ENCODE measurements around the gene VDR.

VDR gene

DNA sequence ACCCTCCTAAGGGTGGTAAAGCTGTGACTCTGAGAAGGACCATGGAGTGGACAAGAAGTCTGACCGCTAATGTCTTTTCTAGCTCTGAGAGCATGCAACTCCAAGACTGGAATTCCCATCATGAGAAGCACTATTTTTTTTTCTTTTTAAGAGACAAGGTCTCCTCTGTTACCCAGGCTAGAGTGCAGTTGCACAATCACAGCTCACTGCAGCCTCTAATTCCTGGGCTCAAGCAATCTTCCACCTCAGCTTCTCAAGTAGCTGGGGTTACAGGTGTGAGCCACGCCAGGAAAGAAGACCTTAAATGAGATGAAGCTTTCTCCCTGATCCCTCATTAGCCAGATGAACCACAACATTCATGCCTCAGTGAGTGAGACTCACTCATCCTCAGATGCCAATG lies 19.2 kb downstream of the VDR start:
- Histone ChIP-seq H3K4me3 (ENCODE audit: low read depth in 1 of 2, low read length in 2 of 2) (peak overlapping the region in 1 of 2 donors; percentile 36), H3K36me3 (ENCODE audit: control insufficient read depth in 1 of 2, insufficient read depth in 2 of 2, low read length in 2 of 2) (peaks cover 0 to 11% of the 10 kb centered on the region in 2 donors), H3K9me3 (ENCODE audit: control insufficient read depth in 1 of 2, low read length in 2 of 2) (no peaks in the 10 kb centered on the region), H3K27me3 (ENCODE audit: control insufficient read depth in 1 of 2, insufficient read depth in 2 of 2, low read length in 2 of 2) (no peaks in the 10 kb centered on the region), H3K4me1 (ENCODE audit: control insufficient read depth in 1 of 2, insufficient read depth in 2 of 2, low read length in 2 of 2) (peaks cover 67 to 87% of the 10 kb centered on the region in 2 donors), H3K9ac (ENCODE audit: low read depth in 1 of 2, low read length in 2 of 2) (no peak overlapping the region), H3K27ac (ENCODE audit: low read depth, low read length) (no peak overlapping the region)

DNA sequence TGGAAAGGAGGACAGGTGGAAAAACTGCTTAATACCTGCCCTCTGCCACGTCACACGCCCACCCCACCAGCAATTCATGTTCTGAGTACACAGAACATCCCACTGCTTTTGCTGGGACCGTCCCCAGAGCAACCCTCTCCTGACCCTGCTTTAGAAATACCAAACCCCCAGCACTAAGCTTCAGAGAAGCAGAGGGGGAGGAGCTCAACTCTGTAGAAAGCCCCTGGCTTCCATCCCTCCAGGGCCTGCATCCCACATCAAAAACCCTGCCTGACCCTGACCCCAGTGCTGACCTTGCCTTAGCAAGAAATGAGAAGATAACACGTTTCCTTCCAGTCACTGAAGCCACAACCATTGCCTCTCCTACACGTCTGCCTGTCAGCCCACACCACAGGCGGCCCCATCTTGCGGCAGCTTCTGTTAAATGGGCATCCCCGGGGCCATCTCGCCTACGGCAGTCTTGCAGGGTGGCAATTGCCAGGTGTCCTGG lies 19.7 kb downstream of the VDR start:
- H3K4me3 ChIP-seq (ENCODE audit: low read depth in 1 of 2, low read length in 2 of 2): peak overlapping the region in 1 of 2 donors; percentile 36
- no peak overlapping the region for H3K27ac ChIP-seq (ENCODE audit: low read depth, low read length)
- H3K27me3 ChIP-seq (ENCODE audit: control insufficient read depth in 1 of 2, insufficient read depth in 2 of 2, low read length in 2 of 2): no peaks in the 10 kb centered on the region
- peaks cover 67 to 88% of the 10 kb centered on the region in 2 donors for H3K4me1 ChIP-seq (ENCODE audit: control insufficient read depth in 1 of 2, insufficient read depth in 2 of 2, low read length in 2 of 2)
- peak overlapping the region in 1 of 2 donors; percentile 50 for H3K9ac ChIP-seq (ENCODE audit: low read depth in 1 of 2, low read length in 2 of 2)
- H3K36me3 ChIP-seq (ENCODE audit: control insufficient read depth in 1 of 2, insufficient read depth in 2 of 2, low read length in 2 of 2): peaks cover 5 to 11% of the 10 kb centered on the region in 2 donors
- no peaks in the 10 kb centered on the region for H3K9me3 ChIP-seq (ENCODE audit: control insufficient read depth in 1 of 2, low read length in 2 of 2)

DNA sequence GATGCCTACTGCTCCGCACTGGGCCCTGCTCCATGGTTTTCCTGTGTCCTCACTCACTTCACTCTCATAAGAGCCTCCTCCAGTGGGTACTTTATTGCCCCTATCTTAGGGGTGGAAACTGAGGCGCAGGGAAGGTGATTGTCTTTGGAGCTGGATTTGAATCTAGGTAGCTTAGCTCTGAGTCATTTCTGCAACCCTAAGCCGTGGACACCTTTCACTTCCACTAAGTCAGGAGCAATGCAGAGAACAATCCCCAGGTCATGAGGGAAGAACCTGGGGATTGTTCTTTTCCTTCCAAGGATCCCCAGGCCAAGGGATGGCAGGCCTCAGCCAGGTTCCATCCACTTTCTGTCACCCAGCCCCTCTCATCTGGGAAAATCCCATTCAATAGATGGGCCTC lies 20.3 kb downstream of the VDR start:
- Histone ChIP-seq H3K9me3 (ENCODE audit: control insufficient read depth in 1 of 2, low read length in 2 of 2) (no peaks in the 10 kb centered on the region), H3K27ac (ENCODE audit: low read depth, low read length) (no peak overlapping the region), H3K36me3 (ENCODE audit: control insufficient read depth in 1 of 2, insufficient read depth in 2 of 2, low read length in 2 of 2) (peaks cover 7 to 15% of the 10 kb centered on the region in 2 donors), H3K9ac (ENCODE audit: low read depth in 1 of 2, low read length in 2 of 2) (peak overlapping the region; percentile 50 to 65), H3K4me1 (ENCODE audit: control insufficient read depth in 1 of 2, insufficient read depth in 2 of 2, low read length in 2 of 2) (peaks cover 67 to 87% of the 10 kb centered on the region in 2 donors), H3K27me3 (ENCODE audit: control insufficient read depth in 1 of 2, insufficient read depth in 2 of 2, low read length in 2 of 2) (no peaks in the 10 kb centered on the region), H3K4me3 (ENCODE audit: low read depth in 1 of 2, low read length in 2 of 2) (no peak overlapping the region)

DNA sequence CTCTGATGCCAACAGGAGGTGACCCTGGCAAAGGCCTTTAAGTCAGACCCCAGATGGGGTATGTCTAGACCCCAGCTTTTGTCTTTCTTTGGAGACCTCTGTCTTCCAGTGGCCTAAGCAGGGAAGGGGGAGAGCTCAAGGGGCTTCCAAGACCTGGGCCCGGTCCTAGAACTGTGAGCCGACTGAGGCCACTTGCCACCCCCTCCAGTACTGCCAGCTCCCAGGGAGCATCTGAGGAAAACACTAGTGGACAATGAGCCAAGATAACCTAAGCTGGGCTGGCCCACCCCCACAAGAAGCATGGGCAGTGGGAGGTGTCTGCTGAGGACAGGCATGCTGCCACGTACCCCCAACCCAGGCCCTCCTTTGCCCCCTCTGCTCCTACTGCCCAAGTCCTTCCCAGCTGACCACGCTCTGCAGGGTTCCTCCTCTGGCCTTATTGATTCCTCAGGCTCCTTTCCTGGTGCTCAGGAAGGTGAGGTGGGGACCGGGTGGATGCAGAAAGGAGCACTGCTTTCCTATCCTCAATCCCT lies 21.1 kb downstream of the VDR start:
- peaks cover 8 to 21% of the 10 kb centered on the region in 2 donors for H3K36me3 ChIP-seq (ENCODE audit: control insufficient read depth in 1 of 2, insufficient read depth in 2 of 2, low read length in 2 of 2)
- peak overlapping the region; percentile 46 for H3K27ac ChIP-seq (ENCODE audit: low read depth, low read length)
- peak overlapping the region; percentile 57 to 66 for H3K4me3 ChIP-seq (ENCODE audit: low read depth in 1 of 2, low read length in 2 of 2)
- H3K9me3 ChIP-seq (ENCODE audit: control insufficient read depth in 1 of 2, low read length in 2 of 2): no peaks in the 10 kb centered on the region
- no peaks in the 10 kb centered on the region for H3K27me3 ChIP-seq (ENCODE audit: control insufficient read depth in 1 of 2, insufficient read depth in 2 of 2, low read length in 2 of 2)
- H3K4me1 ChIP-seq (ENCODE audit: control insufficient read depth in 1 of 2, insufficient read depth in 2 of 2, low read length in 2 of 2): peaks cover 65 to 83% of the 10 kb centered on the region in 2 donors
- peak overlapping the region; percentile 50 to 65 for H3K9ac ChIP-seq (ENCODE audit: low read depth in 1 of 2, low read length in 2 of 2)

DNA sequence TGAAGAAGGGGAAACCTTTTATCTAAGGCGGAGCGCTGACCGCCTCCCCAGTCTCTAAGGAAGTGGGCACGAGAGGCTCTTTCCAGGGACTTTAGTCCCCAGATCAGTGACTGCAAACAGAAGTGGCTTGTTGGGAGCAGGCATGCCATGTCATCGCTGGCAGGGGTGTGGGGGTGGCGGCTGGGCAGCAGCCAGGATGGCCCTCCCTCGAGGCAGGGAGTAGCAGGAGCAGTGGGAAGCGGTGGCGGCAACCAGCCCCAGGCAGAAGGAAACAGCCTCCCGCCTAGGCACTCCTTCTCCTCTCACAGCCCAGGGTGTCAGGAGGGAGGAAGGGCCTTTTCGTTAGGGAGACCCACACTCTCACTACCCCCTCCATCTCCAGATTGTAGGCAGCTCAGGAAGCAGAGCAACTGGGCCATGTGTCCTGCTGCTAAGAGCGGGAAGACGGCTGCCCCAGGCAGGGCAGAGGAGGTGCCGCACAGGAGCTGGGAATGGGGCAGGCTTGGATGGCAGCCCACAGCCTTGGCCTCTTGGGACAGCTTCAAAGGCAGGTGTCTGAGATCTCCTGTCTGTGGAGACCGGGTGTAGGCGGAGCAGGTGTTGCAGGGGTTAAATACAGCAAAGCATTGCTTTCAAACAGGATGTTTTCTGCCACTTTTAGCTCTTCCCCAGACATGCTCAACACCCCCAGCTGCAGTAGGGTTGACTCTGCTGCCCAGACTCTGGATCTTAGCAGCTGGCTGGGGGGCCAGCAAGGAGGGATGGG lies 21.8 kb downstream of the VDR start:
- Histone ChIP-seq H3K9me3 (ENCODE audit: control insufficient read depth in 1 of 2, low read length in 2 of 2) (no peaks in the 10 kb centered on the region), H3K27ac (ENCODE audit: low read depth, low read length) (peak overlapping the region; percentile 46), H3K36me3 (ENCODE audit: control insufficient read depth in 1 of 2, insufficient read depth in 2 of 2, low read length in 2 of 2) (peaks cover 16 to 29% of the 10 kb centered on the region in 2 donors), H3K4me1 (ENCODE audit: control insufficient read depth in 1 of 2, insufficient read depth in 2 of 2, low read length in 2 of 2) (peaks cover 58 to 75% of the 10 kb centered on the region in 2 donors), H3K27me3 (ENCODE audit: control insufficient read depth in 1 of 2, insufficient read depth in 2 of 2, low read length in 2 of 2) (no peaks in the 10 kb centered on the region), H3K4me3 (ENCODE audit: low read depth in 1 of 2, low read length in 2 of 2) (peak overlapping the region; percentile 57 to 66), H3K9ac (ENCODE audit: low read depth in 1 of 2, low read length in 2 of 2) (peak overlapping the region; percentile 50 to 65)

DNA sequence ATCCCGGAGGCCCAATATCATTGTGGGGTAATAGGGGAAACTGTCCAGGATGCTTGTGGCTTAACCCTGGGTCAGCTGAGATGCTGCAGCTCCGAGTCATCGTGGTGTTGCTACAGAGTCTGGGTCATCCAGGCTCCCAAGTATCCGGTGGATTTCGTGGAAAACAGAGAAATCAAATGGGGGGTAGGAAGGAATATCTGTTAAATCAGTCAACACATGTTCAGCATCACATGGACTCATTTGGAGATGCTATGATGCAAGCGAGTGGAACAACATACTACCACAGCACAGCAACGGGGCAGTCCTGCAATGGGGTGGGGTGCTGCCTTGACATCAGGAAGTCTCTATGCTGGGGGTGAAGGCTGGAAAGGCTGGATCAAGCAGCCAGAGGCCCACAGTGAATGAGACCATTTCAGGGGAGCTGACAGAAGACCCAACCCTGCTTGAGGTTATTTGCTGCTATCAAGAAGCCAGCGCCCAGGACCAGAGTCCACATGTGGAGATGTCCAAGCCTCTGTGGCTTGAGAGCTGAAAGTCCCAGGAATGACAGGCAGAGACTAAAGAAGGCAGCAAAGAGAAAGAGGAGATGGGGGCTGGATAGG lies 22.9 kb downstream of the VDR start:
- Histone ChIP-seq H3K27me3 (ENCODE audit: control insufficient read depth in 1 of 2, insufficient read depth in 2 of 2, low read length in 2 of 2) (no peaks in the 10 kb centered on the region), H3K9ac (ENCODE audit: low read depth in 1 of 2, low read length in 2 of 2) (peak overlapping the region; percentile 40 to 65), H3K27ac (ENCODE audit: low read depth, low read length) (peak overlapping the region; percentile 15), H3K36me3 (ENCODE audit: control insufficient read depth in 1 of 2, insufficient read depth in 2 of 2, low read length in 2 of 2) (peaks cover 26 to 32% of the 10 kb centered on the region in 2 donors), H3K4me3 (ENCODE audit: low read depth in 1 of 2, low read length in 2 of 2) (peak overlapping the region; percentile 42 to 66), H3K4me1 (ENCODE audit: control insufficient read depth in 1 of 2, insufficient read depth in 2 of 2, low read length in 2 of 2) (peaks cover 58 to 68% of the 10 kb centered on the region in 2 donors), H3K9me3 (ENCODE audit: control insufficient read depth in 1 of 2, low read length in 2 of 2) (no peaks in the 10 kb centered on the region)

DNA sequence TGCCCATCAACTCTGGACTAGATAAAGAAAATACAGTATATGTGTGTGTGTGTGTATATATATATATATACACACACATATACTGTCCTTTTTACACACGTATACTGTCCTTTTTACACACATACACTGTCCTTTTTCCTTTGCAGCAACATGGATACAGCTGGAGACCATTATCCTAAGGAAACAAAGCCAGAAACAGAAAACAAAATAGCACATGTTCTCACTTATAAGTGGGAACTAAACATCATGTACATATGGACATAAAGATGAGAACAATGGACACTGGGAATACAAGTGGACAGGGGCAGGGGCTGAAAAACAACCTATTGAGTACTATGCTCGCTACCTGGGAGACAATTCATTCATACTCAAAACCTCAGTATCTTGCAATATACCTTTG lies 23.7 kb downstream of the VDR start:
- Histone ChIP-seq H3K9me3 (ENCODE audit: control insufficient read depth in 1 of 2, low read length in 2 of 2) (no peaks in the 10 kb centered on the region), H3K4me3 (ENCODE audit: low read depth in 1 of 2, low read length in 2 of 2) (no peak overlapping the region), H3K27ac (ENCODE audit: low read depth, low read length) (no peak overlapping the region), H3K9ac (ENCODE audit: low read depth in 1 of 2, low read length in 2 of 2) (no peak overlapping the region), H3K36me3 (ENCODE audit: control insufficient read depth in 1 of 2, insufficient read depth in 2 of 2, low read length in 2 of 2) (peaks cover 33 to 41% of the 10 kb centered on the region in 2 donors), H3K27me3 (ENCODE audit: control insufficient read depth in 1 of 2, insufficient read depth in 2 of 2, low read length in 2 of 2) (no peaks in the 10 kb centered on the region), H3K4me1 (ENCODE audit: control insufficient read depth in 1 of 2, insufficient read depth in 2 of 2, low read length in 2 of 2) (peaks cover 50 to 64% of the 10 kb centered on the region in 2 donors)

DNA sequence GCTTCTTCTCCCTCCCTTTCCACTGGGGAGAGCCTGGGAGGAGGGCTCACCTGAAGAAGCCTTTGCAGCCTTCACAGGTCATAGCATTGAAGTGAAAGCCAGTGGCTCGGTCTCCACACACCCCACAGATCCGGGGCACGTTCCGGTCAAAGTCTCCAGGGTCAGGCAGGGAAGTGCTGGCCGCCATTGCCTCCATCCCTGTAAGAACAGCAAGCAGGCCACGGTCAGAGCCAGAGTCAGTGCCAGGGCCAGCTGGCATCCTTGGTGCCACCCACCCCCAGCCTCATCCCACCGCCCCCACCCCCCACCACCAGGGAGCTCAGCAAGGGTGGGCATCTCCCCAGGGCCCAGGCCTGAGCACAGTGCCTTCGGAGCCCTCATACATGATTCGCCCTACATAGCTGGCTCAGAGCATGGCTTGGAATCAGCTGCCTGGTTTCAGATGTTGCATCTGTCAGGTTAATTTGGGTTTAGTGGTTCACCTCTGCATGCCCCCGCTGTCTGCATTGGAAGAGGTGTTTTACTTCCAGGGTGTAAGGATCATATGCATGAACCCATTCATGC lies 25.8 kb downstream of the VDR start:
- H3K27me3 ChIP-seq (ENCODE audit: control insufficient read depth in 1 of 2, insufficient read depth in 2 of 2, low read length in 2 of 2): no peaks in the 10 kb centered on the region
- no peak overlapping the region for H3K4me3 ChIP-seq (ENCODE audit: low read depth in 1 of 2, low read length in 2 of 2)
- H3K27ac ChIP-seq (ENCODE audit: low read depth, low read length): no peak overlapping the region
- no peaks in the 10 kb centered on the region for H3K9me3 ChIP-seq (ENCODE audit: control insufficient read depth in 1 of 2, low read length in 2 of 2)
- peaks cover 43 to 54% of the 10 kb centered on the region in 2 donors for H3K4me1 ChIP-seq (ENCODE audit: control insufficient read depth in 1 of 2, insufficient read depth in 2 of 2, low read length in 2 of 2)
- H3K9ac ChIP-seq (ENCODE audit: low read depth in 1 of 2, low read length in 2 of 2): no peak overlapping the region
- H3K36me3 ChIP-seq (ENCODE audit: control insufficient read depth in 1 of 2, insufficient read depth in 2 of 2, low read length in 2 of 2): peaks cover 43 to 62% of the 10 kb centered on the region in 2 donors

DNA sequence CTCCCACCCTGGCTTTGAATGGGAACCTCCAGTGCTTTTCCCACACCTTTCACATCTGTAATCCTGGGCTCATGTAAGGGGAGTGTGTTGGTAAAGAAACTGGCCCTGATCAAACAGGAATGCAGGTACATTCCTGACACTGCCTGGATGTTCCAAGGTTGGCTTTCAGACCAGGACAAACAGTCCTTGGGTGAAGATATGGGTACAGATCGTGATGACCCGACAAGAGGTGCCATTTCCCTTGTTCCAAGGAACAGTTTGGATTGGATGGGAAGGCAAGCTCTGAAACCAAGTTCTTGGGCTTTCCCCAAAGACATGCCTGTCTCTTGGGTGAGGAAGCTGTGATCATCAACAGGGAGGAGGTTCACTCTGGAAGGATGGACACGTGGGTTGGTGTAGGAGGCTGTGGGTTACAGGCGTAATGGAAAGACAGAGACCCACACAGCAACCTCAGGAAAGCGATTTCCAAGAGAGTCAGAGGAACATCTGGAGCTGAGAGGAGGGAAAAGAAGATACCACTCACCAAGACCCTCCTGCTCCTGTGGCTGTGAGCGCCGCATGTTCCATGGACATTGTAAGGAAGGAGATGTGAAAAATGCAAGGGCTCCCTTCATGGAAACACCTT lies 26.4 kb downstream of the VDR start:
- no peak overlapping the region for H3K4me3 ChIP-seq (ENCODE audit: low read depth in 1 of 2, low read length in 2 of 2)

More for the DNA sequence above, 26.4 kb downstream of the VDR start:
- H3K4me1 ChIP-seq (ENCODE audit: control insufficient read depth in 1 of 2, insufficient read depth in 2 of 2, low read length in 2 of 2): peaks cover 38 to 48% of the 10 kb centered on the region in 2 donors
- peaks cover 47 to 66% of the 10 kb centered on the region in 2 donors for H3K36me3 ChIP-seq (ENCODE audit: control insufficient read depth in 1 of 2, insufficient read depth in 2 of 2, low read length in 2 of 2)
- no peak overlapping the region for H3K27ac ChIP-seq (ENCODE audit: low read depth, low read length)
- H3K27me3 ChIP-seq (ENCODE audit: control insufficient read depth in 1 of 2, insufficient read depth in 2 of 2, low read length in 2 of 2): no peaks in the 10 kb centered on the region
- no peak overlapping the region for H3K9ac ChIP-seq (ENCODE audit: low read depth in 1 of 2, low read length in 2 of 2)
- no peaks in the 10 kb centered on the region for H3K9me3 ChIP-seq (ENCODE audit: control insufficient read depth in 1 of 2, low read length in 2 of 2)
